ENCODE results near the gene KDM4C. TPM values are rescaled to one million over a fixed set of nuclear protein-coding genes. Genes with fewer than 3 reads are reported as not detected.

Gene KDM4C
- total and polyA plus RNA-seq, 2 of the 4 experiments (the other 2 are of a cell fraction): 11.8 to 23.8 TPM

GRCh38 chr9:7177383-7177782 is 419.6 kb downstream of the KDM4C start:
- Histone ChIP-seq H3K4ac (ENCODE audit: low read depth, low read length) (no peak overlapping the region), H3K9me1 (ENCODE audit: insufficient read depth, low read length) (peaks cover 4% of the 10 kb centered on the region; the same call in 1 of the 2 replicates), H3K27ac (ENCODE audit: insufficient read depth, low read length) (no peak overlapping the region), H2BK120ac (ENCODE audit: low read depth, low read length) (no peak overlapping the region), H2BK20ac (ENCODE audit: low read depth, low read length) (no peak overlapping the region), H3K9ac (ENCODE audit: low read depth, low read length) (no peak overlapping the region), H3K9me3 (ENCODE audit: control insufficient read depth, insufficient read depth, low read length) (no peaks in the 10 kb centered on the region), H2AK9ac (replicated peaks; ENCODE audit: low read depth, low read length, poor library complexity) (no peak overlapping the region), H3K56ac (ENCODE audit: extremely low read depth, insufficient read depth, low read length) (no peak overlapping the region), H3K79me1 (ENCODE audit: low read depth in 1 of 2, low read length in 2 of 2) (no peaks in the 10 kb centered on the region), H3K4me3 (ENCODE audit: insufficient read depth, low read depth, low read length) (no peak overlapping the region), H3K36me3 (ENCODE audit: control insufficient read depth, insufficient read depth, low read length) (no peaks in the 10 kb centered on the region), H4K20me1 (ENCODE audit: insufficient read depth, low read length) (no peaks in the 10 kb centered on the region), H4K8ac (ENCODE audit: low read depth in 2 of 2, low read length in 2 of 2) (no peak overlapping the region), H2AFZ (replicated peaks; ENCODE audit: low read length, poor library complexity) (no peak overlapping the region), H3K4me2 (ENCODE audit: low read depth, low read length) (no peak overlapping the region), H4K5ac (ENCODE audit: low read depth, low read length) (no peak overlapping the region), H3K14ac (replicated peaks; ENCODE audit: low read depth, low read length) (no peak overlapping the region), H3K27me3 (ENCODE audit: control insufficient read depth, insufficient read depth, low read length) (no peaks in the 10 kb centered on the region), H3K23ac (ENCODE audit: low read depth, low read length) (no peak overlapping the region), H3K18ac (ENCODE audit: low read depth, low read length) (no peak overlapping the region), H2BK5ac (ENCODE audit: low read depth, low read length, poor library complexity, severe bottlenecking) (no peak overlapping the region), H2AK5ac (ENCODE audit: low read depth, low read length) (no peak overlapping the region), H3K4me1 (ENCODE audit: control insufficient read depth, insufficient read depth, low read length) (peaks cover 2% of the 10 kb centered on the region; the same call in 1 of the 2 replicates), H2BK15ac (ENCODE audit: low read depth, low read length) (no peak overlapping the region), H4K91ac (ENCODE audit: insufficient read depth, low read depth, low read length) (no peak overlapping the region)
- TF ChIP-seq MXI1 (IDR thresholded peaks at IDR 0.05; ENCODE audit: borderline replicate concordance, low read depth, low read length): no peak
- no peak for TF ChIP-seq BHLHE40 (IDR thresholded peaks at IDR 0.05; ENCODE audit: low read depth, low read length)
- TF ChIP-seq USF2 (IDR thresholded peaks at IDR 0.05; ENCODE audit: low read depth, low read length): no peak
- TF ChIP-seq POLR2A (IDR thresholded peaks at IDR 0.05; ENCODE audit: low read depth, low read length): no peak
- no peak for TF ChIP-seq NFE2L2 (IDR thresholded peaks at IDR 0.05; ENCODE audit: low read depth, low read length)
- no peak for TF ChIP-seq RFX5 (IDR thresholded peaks at IDR 0.05; ENCODE audit: low read depth, low read length)
- TF ChIP-seq CEBPB (IDR thresholded peaks at IDR 0.05; ENCODE audit: low read depth, low read length): no peak
- no peak for TF ChIP-seq SMC3 (IDR thresholded peaks at IDR 0.05; ENCODE audit: low read depth, low read length)
- no peak for TF ChIP-seq CHD1 (IDR thresholded peaks at IDR 0.05; ENCODE audit: low read depth, low read length)
- TF ChIP-seq RAD21 (IDR thresholded peaks at IDR 0.05; ENCODE audit: low read length): no peak
- no peak for TF ChIP-seq ELK1 (IDR thresholded peaks at IDR 0.05; ENCODE audit: borderline replicate concordance, low read depth, low read length)
- no peak for TF ChIP-seq MAZ (IDR thresholded peaks at IDR 0.05; ENCODE audit: borderline replicate concordance, low read depth, low read length)
- TF ChIP-seq RCOR1 (IDR thresholded peaks at IDR 0.05; ENCODE audit: insufficient replicate concordance, low read length): no peak
- TF ChIP-seq, protein P1, sequence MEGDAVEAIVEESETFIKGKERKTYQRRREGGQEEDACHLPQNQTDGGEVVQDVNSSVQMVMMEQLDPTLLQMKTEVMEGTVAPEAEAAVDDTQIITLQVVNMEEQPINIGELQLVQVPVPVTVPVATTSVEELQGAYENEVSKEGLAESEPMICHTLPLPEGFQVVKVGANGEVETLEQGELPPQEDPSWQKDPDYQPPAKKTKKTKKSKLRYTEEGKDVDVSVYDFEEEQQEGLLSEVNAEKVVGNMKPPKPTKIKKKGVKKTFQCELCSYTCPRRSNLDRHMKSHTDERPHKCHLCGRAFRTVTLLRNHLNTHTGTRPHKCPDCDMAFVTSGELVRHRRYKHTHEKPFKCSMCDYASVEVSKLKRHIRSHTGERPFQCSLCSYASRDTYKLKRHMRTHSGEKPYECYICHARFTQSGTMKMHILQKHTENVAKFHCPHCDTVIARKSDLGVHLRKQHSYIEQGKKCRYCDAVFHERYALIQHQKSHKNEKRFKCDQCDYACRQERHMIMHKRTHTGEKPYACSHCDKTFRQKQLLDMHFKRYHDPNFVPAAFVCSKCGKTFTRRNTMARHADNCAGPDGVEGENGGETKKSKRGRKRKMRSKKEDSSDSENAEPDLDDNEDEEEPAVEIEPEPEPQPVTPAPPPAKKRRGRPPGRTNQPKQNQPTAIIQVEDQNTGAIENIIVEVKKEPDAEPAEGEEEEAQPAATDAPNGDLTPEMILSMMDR (conservative IDR thresholded peaks at IDR 0.05; ENCODE audit: low read depth, low read length): no peak
- no peak for TF ChIP-seq FOS (IDR thresholded peaks at IDR 0.05; ENCODE audit: low read depth, low read length)
- TF ChIP-seq MAFK (IDR thresholded peaks at IDR 0.05; ENCODE audit: low read depth, low read length): no peak
- ChIA-PET CTCF (interaction anchor here (0.7 kb wide), 1 partner anchor 80 kb away, joined by 4 read pairs; no protein-coding TSS in a partner anchor), POLR2A (ENCODE audit: unreplicated experiment) (no interaction called here)
- no TSS peak for BruUV-seq (replicated peaks)
- ATAC-seq (ENCODE audit: low read depth) (no peak), DNase-seq (no peak)
- in situ Hi-C loops (cut with MboI; ENCODE audit: low sequenced_read_pairs): no loop called here
- no CpG with 5 or more reads among the region's 3 CpGs for WGBS, 2 experiments (ENCODE audit: extremely low coverage in 2 of 2, insufficient read length in 1 of 2)
- intact Hi-C loops (cut with micrococcal nuclease): no loop called here
- dilution Hi-C loops (cut with HindIII; ENCODE audit: low sequenced_read_pairs, unreplicated experiment): no loop called here
